ENCODE data around the gene DNM3.

DNA sequence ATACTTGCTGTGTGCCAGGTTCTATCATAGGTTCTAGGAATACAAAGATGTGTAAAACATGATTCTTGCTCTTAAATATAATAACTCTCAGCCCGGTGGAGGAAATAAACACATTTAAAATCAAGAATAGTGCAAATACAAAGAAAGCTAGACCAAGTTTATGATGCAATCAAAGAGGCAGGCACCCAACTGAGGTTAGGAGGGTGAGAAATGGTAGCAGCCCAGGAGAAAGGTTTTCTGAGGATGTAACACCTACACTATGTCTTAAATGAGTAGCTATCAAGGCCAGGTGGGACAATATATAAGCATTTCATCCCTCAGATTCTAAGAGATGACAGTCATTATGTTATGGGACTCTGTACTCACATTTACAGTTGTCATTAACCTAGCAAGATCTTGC lies 612.3 kb downstream of the DNM3 start:
- TF ChIP-seq, protein P1, sequence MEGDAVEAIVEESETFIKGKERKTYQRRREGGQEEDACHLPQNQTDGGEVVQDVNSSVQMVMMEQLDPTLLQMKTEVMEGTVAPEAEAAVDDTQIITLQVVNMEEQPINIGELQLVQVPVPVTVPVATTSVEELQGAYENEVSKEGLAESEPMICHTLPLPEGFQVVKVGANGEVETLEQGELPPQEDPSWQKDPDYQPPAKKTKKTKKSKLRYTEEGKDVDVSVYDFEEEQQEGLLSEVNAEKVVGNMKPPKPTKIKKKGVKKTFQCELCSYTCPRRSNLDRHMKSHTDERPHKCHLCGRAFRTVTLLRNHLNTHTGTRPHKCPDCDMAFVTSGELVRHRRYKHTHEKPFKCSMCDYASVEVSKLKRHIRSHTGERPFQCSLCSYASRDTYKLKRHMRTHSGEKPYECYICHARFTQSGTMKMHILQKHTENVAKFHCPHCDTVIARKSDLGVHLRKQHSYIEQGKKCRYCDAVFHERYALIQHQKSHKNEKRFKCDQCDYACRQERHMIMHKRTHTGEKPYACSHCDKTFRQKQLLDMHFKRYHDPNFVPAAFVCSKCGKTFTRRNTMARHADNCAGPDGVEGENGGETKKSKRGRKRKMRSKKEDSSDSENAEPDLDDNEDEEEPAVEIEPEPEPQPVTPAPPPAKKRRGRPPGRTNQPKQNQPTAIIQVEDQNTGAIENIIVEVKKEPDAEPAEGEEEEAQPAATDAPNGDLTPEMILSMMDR (IDR thresholded peaks at IDR 0.05): no peak
- TF ChIP-seq POLR2AphosphoS5 (IDR thresholded peaks at IDR 0.05) (no peak), POLR2A (IDR thresholded peaks at IDR 0.05) (no peak)
